NCI-H82 treated with DMSO at 0.1 percent for 48 hours (cell line): ENCODE data around the gene TTLL12.

Experiments
- DNase-seq: peaks from one replicate; lab custom pipeline; 2025; ENCODE audit not compliant: unreplicated experiment; lab: John Stamatoyannopoulos, UW

The TTLL12 gene

DNA sequence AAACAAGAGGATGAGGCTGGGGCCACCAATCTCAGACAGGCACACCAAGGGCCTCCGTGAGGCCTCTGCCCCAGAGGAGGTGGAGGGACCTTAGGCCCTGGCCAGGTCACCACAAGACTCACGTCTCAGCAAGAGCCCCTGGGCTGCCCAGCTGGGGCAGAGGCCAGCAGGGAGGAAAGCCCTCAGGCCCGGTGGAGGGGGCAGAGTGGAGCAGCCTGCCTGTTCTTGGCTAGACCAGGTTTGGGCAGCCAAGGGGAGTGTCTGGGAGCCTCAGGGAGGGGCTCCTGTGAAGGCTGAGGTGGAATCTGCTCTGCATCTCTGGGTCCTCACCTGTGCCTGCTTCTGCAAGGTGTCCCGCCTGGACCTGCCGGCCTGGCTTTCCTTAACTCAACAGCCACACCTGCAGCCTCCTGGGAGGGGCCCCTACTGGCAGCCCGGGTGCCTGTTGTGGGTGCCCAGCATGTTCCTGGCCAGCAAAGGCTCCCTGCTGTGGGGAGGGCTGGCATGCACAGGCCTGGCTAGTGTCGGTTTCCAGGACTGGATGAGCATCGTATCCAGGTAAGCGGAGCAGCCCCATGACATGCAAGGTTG, 11.9 kb downstream of the TTLL12 start:
- no peak for DNase-seq

- DNase-seq = no peak
These were observed 12.8 kb downstream of the TTLL12 start for GRCh38 chr22:43173976-43174720.

GRCh38 chr22:43173566-43173965, 13.4 kb downstream of the TTLL12 start:
- DNase-seq = no peak

GRCh38 chr22:43172191-43172590, 14.7 kb downstream of the TTLL12 start:
- DNase-seq = no peak

DNA sequence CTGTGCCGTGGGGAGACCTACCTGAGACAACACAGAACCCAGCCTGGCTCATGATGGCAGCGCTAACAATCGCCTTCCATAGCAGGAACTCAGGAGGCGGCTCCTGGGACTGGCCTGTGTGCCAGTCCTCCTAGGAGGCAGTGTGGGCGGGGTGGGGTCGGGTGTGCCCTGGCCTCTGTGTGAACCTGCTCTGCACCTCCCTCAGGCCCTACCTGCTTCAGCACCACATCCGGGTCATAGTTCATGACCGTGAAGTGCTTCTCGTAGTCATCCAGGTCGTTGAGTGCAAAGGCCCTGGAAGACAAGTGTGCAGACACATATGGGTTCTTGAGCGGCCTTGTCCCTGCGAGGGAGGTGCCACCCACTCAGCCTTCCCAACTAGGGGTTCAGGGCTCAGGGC, 15.3 kb downstream of the TTLL12 start:
- no peak for DNase-seq

DNA sequence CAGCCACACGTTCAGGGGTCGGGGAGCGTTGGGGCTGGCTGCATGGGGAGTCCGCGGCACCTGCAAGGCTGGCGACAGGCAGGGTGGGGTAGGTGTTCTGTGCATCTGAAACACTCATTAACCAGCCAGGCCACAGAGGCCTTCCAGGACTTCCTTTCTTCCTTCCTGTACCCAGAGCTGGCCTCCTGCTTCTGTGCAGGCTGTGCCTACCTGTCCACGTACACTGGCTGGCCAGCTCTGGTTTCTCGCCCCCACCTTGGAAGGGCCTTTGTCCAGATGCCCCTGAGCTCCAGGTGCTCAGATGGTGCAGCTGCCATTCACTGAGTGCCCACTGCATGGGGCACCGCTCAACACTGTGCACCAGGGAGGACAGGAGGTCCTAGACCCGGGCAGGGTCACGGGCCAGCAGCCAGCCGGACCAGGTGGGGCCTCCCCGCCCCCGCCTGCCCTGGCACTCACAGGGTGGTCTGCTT, 15.9 kb downstream of the TTLL12 start:
- no peak for DNase-seq

- DNase-seq = no peak
These were observed 16.8 kb downstream of the TTLL12 start for GRCh38 chr22:43170131-43170480.

DNA sequence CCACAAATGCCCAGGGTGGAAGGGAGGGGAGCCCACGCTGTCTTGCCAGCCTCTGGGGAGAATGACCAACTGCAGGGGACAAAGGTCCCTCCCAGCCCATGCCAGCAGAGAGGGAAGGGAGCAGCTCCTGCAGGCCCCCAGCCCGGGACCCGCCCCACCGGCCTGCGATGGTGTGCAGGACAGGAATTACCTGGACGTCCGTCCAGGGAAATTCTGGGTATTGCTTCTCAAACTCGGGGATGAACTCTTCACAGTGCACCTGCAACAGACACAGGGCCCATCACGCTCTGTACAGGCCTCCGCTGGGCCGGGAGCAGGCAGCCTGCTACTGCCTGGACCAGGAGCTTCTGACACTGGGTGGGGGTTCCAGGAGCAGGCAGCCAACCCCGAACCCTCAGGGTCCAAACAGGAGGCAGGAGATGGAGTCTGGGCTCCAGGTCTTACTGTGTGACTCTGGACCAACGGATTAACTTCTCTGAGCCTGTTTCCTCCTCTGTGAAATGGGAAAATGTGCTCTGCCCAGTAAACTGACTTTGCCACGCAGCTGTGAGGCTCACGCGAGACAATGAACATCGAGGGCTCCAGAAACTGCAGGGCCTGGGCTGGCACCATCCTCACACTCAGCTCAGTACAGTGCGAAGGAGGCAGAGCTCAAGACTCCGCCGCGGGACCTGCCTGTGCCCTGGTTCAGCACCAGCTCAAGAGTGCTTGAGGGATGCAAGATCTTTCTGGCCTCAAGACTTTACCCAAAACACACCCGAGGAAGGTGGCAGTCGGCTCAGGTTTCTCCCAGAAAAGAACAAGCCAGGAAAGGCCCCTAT, 17.4 kb downstream of the TTLL12 start:
- DNase-seq = no peak

DNA sequence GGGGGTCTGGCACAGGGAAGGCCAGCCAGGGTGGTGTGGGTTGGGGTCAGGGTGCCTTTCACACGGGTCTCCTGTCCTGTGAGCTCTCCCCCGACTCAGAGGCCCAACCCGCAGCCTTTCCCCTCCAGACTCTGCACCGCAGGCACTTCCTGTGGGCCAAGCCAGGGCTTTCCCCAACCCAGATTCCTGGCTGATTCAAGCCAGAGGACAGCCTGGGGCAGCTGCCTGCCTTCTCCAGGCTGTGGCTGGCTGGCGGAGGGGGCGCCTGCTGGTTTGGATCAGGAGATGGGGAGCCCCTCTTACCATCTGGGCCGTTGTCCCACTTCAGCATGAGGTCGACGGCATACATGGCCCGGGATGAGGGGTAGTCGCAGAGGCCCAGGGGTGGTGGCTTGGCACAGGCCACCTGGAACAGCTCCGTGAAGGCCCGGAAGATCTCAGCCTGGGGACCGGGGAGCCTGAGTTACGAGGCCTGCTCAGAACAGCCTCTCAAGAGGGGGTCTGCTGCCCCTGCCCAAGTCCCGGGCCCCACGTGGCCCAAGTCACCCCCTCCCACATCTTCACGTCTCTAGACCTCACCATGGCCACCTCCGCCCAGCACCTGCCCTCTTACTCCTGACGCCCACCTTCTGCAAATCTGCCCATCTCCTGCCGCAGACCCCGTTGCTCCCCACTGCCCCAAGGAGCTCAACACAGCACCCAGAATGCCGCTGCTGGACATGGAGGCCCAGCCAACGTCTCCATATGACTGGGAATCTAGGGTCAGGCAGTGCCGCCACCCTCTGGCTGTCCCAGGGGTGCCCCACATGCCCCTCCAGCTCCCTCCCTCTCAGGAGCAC, 18.2 kb downstream of the TTLL12 start:
- DNase-seq = no peak

GRCh38 chr22:43167001-43167589, 19.8 kb downstream of the TTLL12 start:
- DNase-seq = no peak

DNA sequence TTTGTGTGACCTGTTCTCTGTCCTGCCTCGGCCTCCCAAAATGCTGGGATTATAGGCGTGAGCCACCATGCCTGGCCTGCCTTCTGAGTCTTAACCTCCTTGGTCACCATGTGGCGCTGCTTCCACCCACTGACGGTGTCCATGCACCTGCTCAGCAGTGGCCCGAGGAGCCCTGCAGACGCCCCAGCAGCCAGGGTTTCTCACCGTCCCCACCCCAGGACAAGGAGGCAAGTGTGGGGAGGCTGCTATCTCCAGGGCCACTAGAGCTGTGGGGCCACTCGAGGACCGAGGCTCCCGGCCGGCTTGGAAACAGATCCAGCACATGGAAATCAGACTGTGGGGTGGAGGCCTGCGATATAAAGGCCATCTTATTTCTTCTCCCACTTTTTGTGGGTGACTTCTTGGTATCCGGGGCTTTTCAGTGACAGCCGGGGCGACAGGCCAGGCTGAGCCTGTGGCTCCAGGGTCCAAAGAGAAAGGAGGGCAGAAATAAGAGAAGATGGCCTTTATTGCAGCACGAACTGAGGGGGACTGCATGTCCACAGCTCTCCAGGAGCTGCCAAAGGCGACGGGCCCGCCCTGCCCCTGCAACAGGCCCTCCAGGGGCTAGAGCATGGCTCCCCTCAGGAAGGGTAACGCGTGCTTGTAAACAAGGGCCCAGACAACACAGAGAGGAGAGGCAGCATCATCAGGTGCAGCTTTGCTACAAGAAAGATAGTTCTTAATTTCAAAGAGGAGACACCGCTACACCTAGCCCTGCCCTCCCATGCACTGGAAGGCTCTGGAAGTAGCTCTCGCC, 20.6 kb downstream of the TTLL12 start:
- no peak for DNase-seq

DNA sequence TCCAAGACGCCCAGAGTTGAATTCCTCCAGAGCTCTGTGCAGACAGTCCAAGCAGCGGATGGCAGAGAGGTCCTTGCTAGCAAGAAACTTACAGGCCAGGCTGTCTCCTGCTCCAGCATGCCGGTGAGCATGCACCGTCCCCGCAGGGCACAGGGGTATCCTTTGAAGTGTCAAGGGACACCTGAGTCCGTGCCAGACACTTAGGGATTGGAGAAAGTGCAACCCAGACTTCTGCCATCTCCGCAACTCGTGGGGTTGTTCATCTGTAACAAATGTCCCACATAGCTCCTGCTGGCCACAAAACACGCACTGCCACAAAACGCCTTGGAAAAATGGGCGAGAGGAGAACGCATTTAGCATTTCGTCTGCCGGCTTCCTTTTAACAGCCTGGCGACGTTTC, 22.3 kb downstream of the TTLL12 start:
- DNase-seq = no peak

DNA sequence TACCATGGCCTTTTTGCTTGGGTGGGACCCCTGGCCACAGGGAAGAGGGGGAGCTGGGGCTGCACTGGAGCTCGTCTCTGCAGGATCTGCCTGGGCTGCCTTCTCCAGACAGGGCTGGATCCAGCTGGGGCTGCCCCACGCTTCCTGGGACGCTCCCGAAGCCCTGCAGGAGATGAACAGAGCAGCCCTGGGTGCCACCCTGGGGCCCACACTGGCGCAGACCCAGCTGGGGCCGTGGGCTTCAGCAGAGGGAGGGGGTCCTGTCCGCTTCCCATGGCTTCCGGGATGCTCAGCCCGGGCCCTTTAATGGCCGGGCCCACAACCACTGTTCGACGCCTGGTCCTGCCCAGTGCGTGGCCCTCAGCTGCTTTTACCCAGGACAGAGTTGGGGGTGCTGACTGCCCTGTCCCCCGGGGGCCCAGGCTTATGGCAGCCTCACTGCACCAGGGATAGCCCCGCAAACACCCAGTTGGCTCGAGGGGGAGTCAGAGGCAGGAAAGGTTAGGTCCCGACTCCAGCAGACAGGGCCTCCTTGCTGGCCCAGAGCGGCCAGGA, 23.6 kb downstream of the TTLL12 start:
- DNase-seq = no peak

DNA sequence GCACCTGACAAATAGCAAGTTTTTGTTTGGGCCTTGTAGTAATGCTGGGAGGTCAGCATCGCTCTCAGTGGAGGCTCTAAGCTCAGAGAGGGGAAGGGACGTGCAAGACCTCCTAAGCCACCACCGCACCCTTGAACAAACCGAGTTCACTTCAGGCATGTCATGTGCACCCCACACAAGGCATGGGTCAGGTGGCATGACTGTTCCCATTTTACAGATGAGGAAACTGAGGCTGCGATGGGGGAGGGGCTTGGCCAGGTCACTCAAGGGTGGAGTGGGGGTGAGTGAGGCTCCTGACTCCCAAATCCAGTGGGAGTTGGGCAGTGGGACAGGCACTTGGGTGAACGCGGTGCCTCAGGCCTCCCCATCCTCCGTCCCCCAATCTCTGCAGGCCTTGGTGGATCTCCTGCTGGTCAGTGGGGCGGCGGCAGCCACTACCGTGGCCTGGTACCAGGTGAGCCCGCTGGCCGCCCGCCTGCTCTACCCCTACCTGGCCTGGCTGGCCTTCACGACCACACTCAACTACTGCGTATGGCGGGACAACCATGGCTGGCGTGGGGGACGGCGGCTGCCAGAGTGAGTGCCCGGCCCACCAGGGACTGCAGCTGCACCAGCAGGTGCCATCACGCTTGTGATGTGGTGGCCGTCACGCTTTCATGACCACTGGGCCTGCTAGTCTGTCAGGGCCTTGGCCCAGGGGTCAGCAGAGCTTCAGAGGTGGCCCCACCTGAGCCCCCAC, 24.4 kb downstream of the TTLL12 start:
- DNase-seq = no peak

GRCh38 chr22:43160497-43161126, 26.3 kb downstream of the TTLL12 start:
- no peak for DNase-seq

GRCh38 chr22:43159484-43160178, 27.3 kb downstream of the TTLL12 start:
- DNase-seq = no peak

- no peak for DNase-seq
These were observed 28.0 kb downstream of the TTLL12 start for GRCh38 chr22:43158778-43159483.
